T-cell (primary cell): ENCODE results near the gene CAMK1. TPM values are rescaled to one million over a fixed set of nuclear protein-coding genes. Genes with fewer than 3 reads are reported as not detected.

Source experiments
- ATAC-seq, 4 experiments: fragments of 200-7000 bp in 3 of 4; fragments of 150-1000 bp in 1 of 4; cut with Tn5 transposase; replicated peaks in 1 of 4; 1 replicate in 3 of 4; 2 replicates in 1 of 4; pipeline ENCODE4 v1.10.0; 2021; ENCODE audit warnings: moderate library complexity in 3 of 4, mild to moderate bottlenecking in 2 of 4, moderate number of reproducible peaks in 1 of 4
- CTCF ChIA-PET, 2 donors: fragments of 300-600 bp; sonication (Branson Sonifier 250); formaldehyde crosslinking; loops; one replicate each; lab custom pipeline; 2022; ENCODE audit warnings: antibody characterized with exemption in 2 of 2; lab: Charles Lee
- POLR2A ChIA-PET, 2 donors: fragments of 300-600 bp; sonication (Branson Sonifier 250); formaldehyde crosslinking; loops; one replicate each; lab custom pipeline; 2022; ENCODE audit warnings: antibody characterized with exemption in 2 of 2; lab: Charles Lee
- DNase-seq, 35 experiments: peaks; one replicate each; pipeline versions ENCODE4 v3.0.0 to v3.0.0-alpha.2; 2013 to 2023
- H3K27ac ChIP-seq: one replicate; pipeline ENCODE4 v1.5.1; 2013; ENCODE audit warnings: low read length
- H3K27me3 ChIP-seq, 2 experiments: replicated peaks in 1 of 2; 1 replicate in 1 of 2; 2 replicates in 1 of 2; pipeline versions ENCODE4 v1.6.1 to v1.7.0; 2013; ENCODE audit warnings: low read length in 1 of 2, mixed read lengths in 1 of 2; ENCODE audit not compliant: control insufficient read depth in 2 of 2, insufficient read depth in 2 of 2; ENCODE audit errors: extremely low read depth in 1 of 2
- H3K36me3 ChIP-seq, 2 donors: 1 replicate in 1 of 2; 2 replicates in 1 of 2; pipeline versions ENCODE4 v1.6.1 to v1.7.0; 2013; ENCODE audit warnings: low read length in 1 of 2; ENCODE audit not compliant: control insufficient read depth in 2 of 2, insufficient read depth in 1 of 2; ENCODE audit errors: extremely low read depth in 1 of 2
- H3K4me1 ChIP-seq, 2 experiments: 1 replicate in 1 of 2; 2 replicates in 1 of 2; pipeline versions ENCODE4 v1.6.1 to v1.7.0; 2013; ENCODE audit warnings: low read length in 2 of 2, mixed read lengths in 1 of 2; ENCODE audit not compliant: insufficient read depth in 2 of 2, control insufficient read depth in 1 of 2; ENCODE audit errors: extremely low read depth in 1 of 2
- H3K4me3 ChIP-seq, 2 donors: 1 replicate in 1 of 2; 2 replicates in 1 of 2; pipeline versions ENCODE4 v1.5.1 to v1.7.0; 2013; ENCODE audit warnings: mild to moderate bottlenecking in 2 of 2, low read length in 1 of 2, moderate library complexity in 1 of 2; ENCODE audit not compliant: control insufficient read depth in 1 of 2; ENCODE audit errors: extremely low read depth in 1 of 2
- H3K9me3 ChIP-seq: 2 replicates; pipeline ENCODE4 v1.7.0; 2013
- H3K27ac Mint-ChIP-seq, 2 donors: one replicate each; pipeline ENCODE4 v1.8.0; 2020 to 2021; ENCODE audit warnings: mild to moderate bottlenecking in 2 of 2, mixed read lengths in 2 of 2
- H3K27me3 Mint-ChIP-seq, 2 donors: one replicate each; pipeline ENCODE4 v1.8.0; 2021 to 2022; ENCODE audit warnings: mixed read lengths in 2 of 2
- H3K36me3 Mint-ChIP-seq: one replicate; pipeline ENCODE4 v1.8.0; 2021; ENCODE audit warnings: mixed read lengths
- H3K4me1 Mint-ChIP-seq, 3 donors: one replicate each; pipeline ENCODE4 v1.8.0; 2020 to 2022; ENCODE audit warnings: mixed read lengths in 3 of 3, mild to moderate bottlenecking in 1 of 3
- H3K4me3 Mint-ChIP-seq, 3 donors: one replicate each; pipeline ENCODE4 v1.8.0; 2020 to 2022; ENCODE audit warnings: mild to moderate bottlenecking in 3 of 3, mixed read lengths in 3 of 3, moderate library complexity in 3 of 3
- H3K9me3 Mint-ChIP-seq, 3 donors: one replicate each; pipeline ENCODE4 v1.8.0; 2020 to 2022; ENCODE audit warnings: mixed read lengths in 3 of 3
- WGBS: methylation state at CpG from one replicate; pipeline ENCODE4 v1.1.5; 2013; ENCODE audit warnings: missing lambda C conversion rate; ENCODE audit not compliant: insufficient coverage; 5-methylcytosine and 5-hydroxymethylcytosine counted together
- total RNA-seq, 35 experiments: library from RNA in 6 of 35; stranded (reverse) in 6 of 35; fragments of 120-200 nt in 1 of 35; gene quantifications; one replicate each; pipeline versions ENCODE4 v1.2.1 to v1.2.4 and lab custom pipeline; 2013 to 2026

Gene CAMK1
- total RNA-seq, 5 donors from 2014 or later (not counting 1 experiment from before 2014, with no cell fraction given): 1.1 to 1.7 (median 1.3) TPM

GRCh38 chr3:9810433-9810770 is 40.7 kb upstream of the CAMK1 start:
- 31% methylated on average over 18 of the region's 18 CpGs for WGBS
- Mint-ChIP-seq H3K9me3 (no peaks in the 10 kb centered on the region), H3K4me1 (peaks cover 35 to 46% (median 44%) of the 10 kb centered on the region in 3 donors), H3K4me3 (peak overlapping the region; percentile 70 to 82 (median 72)), H3K36me3 (peaks cover 13% of the 10 kb centered on the region), H3K27ac (peak overlapping the region; percentile 11 to 87), H3K27me3 (no peaks in the 10 kb centered on the region)
- CTCF ChIA-PET: interaction anchor here in 1 of 2 donors (0.6 kb wide), 1 partner anchor 15 kb away, joined by 3 read pairs; no protein-coding TSS in a partner anchor
- no peak overlapping the region for H3K27ac ChIP-seq
- H3K9me3 ChIP-seq: no peaks in the 10 kb centered on the region
- ATAC-seq (no peak), DNase-seq (no peak)
- peaks cover 5 to 19% of the 10 kb centered on the region in 2 donors for H3K36me3 ChIP-seq
- H3K4me3 ChIP-seq: peak overlapping the region; percentile 64 to 71
- no peaks in the 10 kb centered on the region for H3K27me3 ChIP-seq
- POLR2A ChIA-PET: no interaction called here
- H3K4me1 ChIP-seq: peaks cover 3 to 30% of the 10 kb centered on the region in 2 experiments

- Mint-ChIP-seq H3K4me3 (peak within 1 kb of the TSS; percentile 82 to 91 (median 90)), H3K4me1 (peaks cover 35 to 48% (median 46%) of the 10 kb centered on the region in 3 donors), H3K27ac (peak within 1 kb of the TSS; percentile 99 to 100), H3K9me3 (no peaks in the 10 kb centered on the region), H3K36me3 (peaks cover 17% of the 10 kb centered on the region), H3K27me3 (no peaks in the 10 kb centered on the region)
- Histone ChIP-seq H3K36me3 (peaks cover 5 to 24% of the 10 kb centered on the region in 2 donors), H3K27ac (peak within 1 kb of the TSS; percentile 87), H3K27me3 (no peaks in the 10 kb centered on the region), H3K4me3 (peak within 1 kb of the TSS; percentile 64 to 71), H3K9me3 (no peaks in the 10 kb centered on the region), H3K4me1 (peaks cover 3 to 30% of the 10 kb centered on the region in 2 experiments)
- peak; percentile 74 to 76 (median 74) for ATAC-seq
- peak in 34 of 35 experiments; percentile 14 to 63 (median 35) for DNase-seq
- POLR2A ChIA-PET: interaction anchor here in 1 of 2 donors (2.3 kb wide), 1 partner anchor 17 kb away, joined by 10 read pairs; the partner anchor contains the start of gene ARPC4
- CTCF ChIA-PET: interaction anchor here in 1 of 2 donors (0.5 to 0.6 kb wide), 3 partner anchors 14 to 511 kb away, joined by 3 to 5 read pairs (median 3); no protein-coding TSS in a partner anchor
- under 1% methylated on average over 74 of the region's 76 CpGs for WGBS
These were observed 40.1 kb upstream of the CAMK1 start, which contains the start of gene TTLL3 for GRCh38 chr3:9809615-9810432. TTLL3 (plus strand) TSS chr3:9810262; CDS start chr3:9810662, 400 bp downstream.

GRCh38 chr3:9809239-9809614 is 39.5 kb upstream of the CAMK1 start:
- H3K27me3 Mint-ChIP-seq: no peaks in the 10 kb centered on the region
- peak overlapping the region; percentile 99 to 100 for H3K27ac Mint-ChIP-seq
- peak overlapping the region; percentile 49 to 71 for H3K4me3 ChIP-seq
- WGBS: 62% methylated on average over 3 of the region's 4 CpGs
- H3K36me3 ChIP-seq: peaks cover 5 to 30% of the 10 kb centered on the region in 2 donors
- DNase-seq: peak in 3 of 35 experiments; percentile 11 to 27 (median 15)
- no peaks in the 10 kb centered on the region for H3K27me3 ChIP-seq
- peaks cover 38 to 52% (median 47%) of the 10 kb centered on the region in 3 donors for H3K4me1 Mint-ChIP-seq
- CTCF ChIA-PET: interaction anchor here in 1 of 2 donors (0.5 to 1.8 kb wide), 3 partner anchors 123 to 511 kb away, joined by 3 to 5 read pairs (median 5); no protein-coding TSS in a partner anchor
- H3K27ac ChIP-seq: peak overlapping the region; percentile 87
- peak in 3 of 4 experiments; percentile 5 to 11 (median 6) for ATAC-seq
- POLR2A ChIA-PET: interaction anchor here in 1 of 2 donors (2.3 kb wide), 1 partner anchor 16 kb away, joined by 10 read pairs; the partner anchor contains the start of gene ARPC4
- no peaks in the 10 kb centered on the region for H3K9me3 Mint-ChIP-seq
- H3K4me1 ChIP-seq: peaks cover 3 to 30% of the 10 kb centered on the region in 2 experiments
- peak overlapping the region; percentile 82 to 91 (median 90) for H3K4me3 Mint-ChIP-seq
- peaks cover 23% of the 10 kb centered on the region for H3K36me3 Mint-ChIP-seq
- no peaks in the 10 kb centered on the region for H3K9me3 ChIP-seq

GRCh38 chr3:9808345-9809037 is 38.7 kb upstream of the CAMK1 start:
- Histone ChIP-seq H3K27me3 (no peaks in the 10 kb centered on the region), H3K9me3 (no peaks in the 10 kb centered on the region), H3K4me3 (no peak overlapping the region), H3K4me1 (peaks cover 3 to 30% of the 10 kb centered on the region in 2 experiments), H3K36me3 (peaks cover 0 to 38% of the 10 kb centered on the region in 2 donors), H3K27ac (peak overlapping the region; percentile 87)
- DNase-seq (peak; percentile 24 to 66 (median 51)), ATAC-seq (peak; percentile 57 to 77 (median 60))
- CTCF ChIA-PET: interaction anchor here (0.6 to 1.8 kb wide), 5 partner anchors 11 to 125 kb away, joined by 3 to 5 read pairs (median 3); partner anchors contain the start of genes ARPC4 (in 1 of the 2), CRELD1 (in 1 of the 2) and TADA3 (in 1 of the 2)
- WGBS: 20% methylated on average over 1 of the region's 7 CpGs
- H3K9me3 Mint-ChIP-seq: no peaks in the 10 kb centered on the region
- H3K36me3 Mint-ChIP-seq: peaks cover 30% of the 10 kb centered on the region
- peak overlapping the region; percentile 99 to 100 for H3K27ac Mint-ChIP-seq
- no peaks in the 10 kb centered on the region for H3K27me3 Mint-ChIP-seq
- peak overlapping the region; percentile 25 to 91 (median 90) for H3K4me3 Mint-ChIP-seq
- POLR2A ChIA-PET: interaction anchor here (0.6 to 2.3 kb wide), 2 partner anchors 16 to 23 kb away, joined by 9 to 10 read pairs; partner anchors contain the start of gene ARPC4 (in 1 of the 2)
- H3K4me1 Mint-ChIP-seq: peaks cover 41 to 55% (median 49%) of the 10 kb centered on the region in 3 donors

GRCh38 chr3:9807981-9808344 is 38.2 kb upstream of the CAMK1 start:
- Histone ChIP-seq H3K27me3 (no peaks in the 10 kb centered on the region), H3K27ac (peak overlapping the region; percentile 87), H3K4me1 (peaks cover 3 to 30% of the 10 kb centered on the region in 2 experiments), H3K36me3 (peaks cover 0 to 43% of the 10 kb centered on the region in 2 donors), H3K9me3 (no peaks in the 10 kb centered on the region), H3K4me3 (no peak overlapping the region)
- Mint-ChIP-seq H3K9me3 (no peaks in the 10 kb centered on the region), H3K4me1 (peaks cover 46 to 59% (median 53%) of the 10 kb centered on the region in 3 donors), H3K27ac (peak overlapping the region; percentile 99 to 100), H3K36me3 (peaks cover 32% of the 10 kb centered on the region), H3K27me3 (no peaks in the 10 kb centered on the region), H3K4me3 (no peak overlapping the region)
- ATAC-seq (no peak), DNase-seq (no peak)
- ChIA-PET CTCF (interaction anchor here (0.5 to 1.8 kb wide), 7 partner anchors 11 to 125 kb away, joined by 3 to 5 read pairs (median 4); partner anchors contain the start of genes ARPC4 (in 1 of the 2), CRELD1 (in 1 of the 2) and TADA3 (in 1 of the 2)), POLR2A (interaction anchor here (0.6 to 2.3 kb wide), 3 partner anchors 15 to 46 kb away, joined by 8 to 10 read pairs (median 9); partner anchors contain the start of gene ARPC4 (in 1 of the 2))
- no CpG with 5 or more reads among the region's 2 CpGs for WGBS
